ENCODE results near the gene WNK2. TPM values are rescaled to one million over a fixed set of nuclear protein-coding genes. Genes with fewer than 3 reads are reported as not detected.

Gene WNK2
- total RNA-seq, 2 experiments from 2014 or later = 1.7 to 2.8 TPM

DNA sequence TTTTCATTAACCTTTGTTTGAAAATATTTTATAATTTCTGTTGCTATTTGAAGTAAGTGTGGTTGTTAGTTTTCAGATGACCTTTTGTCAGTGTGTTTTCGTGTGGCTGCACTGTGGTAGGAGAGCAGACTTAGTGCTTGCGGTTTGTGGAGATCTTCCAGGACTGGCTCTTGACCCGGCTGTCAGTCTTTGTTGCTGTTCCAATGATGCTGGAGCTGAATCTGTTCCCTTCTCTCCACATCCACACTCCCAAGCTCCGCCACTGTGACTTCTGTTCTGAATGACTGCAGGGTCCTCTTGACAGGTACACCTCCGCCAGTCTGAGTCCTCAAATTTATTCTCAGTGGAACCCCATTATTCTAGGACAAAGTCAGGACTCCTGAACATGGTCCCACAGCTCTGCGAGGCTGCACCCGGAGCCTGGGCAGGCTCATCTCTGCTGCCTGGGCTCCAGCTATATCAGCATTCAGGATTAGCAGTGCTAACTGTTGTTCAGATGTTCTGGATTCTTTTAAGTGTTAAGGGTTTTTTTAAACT, 126.0 kb downstream of the WNK2 start:
- ChIA-PET CTCF (no interaction called here), POLR2A (interaction anchor here (2.2 kb wide), 1 partner anchor 22 kb away, joined by 6 read pairs; no protein-coding TSS in a partner anchor)
- Mint-ChIP-seq H3K4me1 (ENCODE audit: low read depth) (no peaks in the 10 kb centered on the region), H3K9me3 (no peaks in the 10 kb centered on the region), H3K4me3 (no peak overlapping the region), H3K36me3 (ENCODE audit: low read depth) (no peaks in the 10 kb centered on the region), H3K27ac (no peak overlapping the region), H3K27me3 (peaks cover 4% of the 10 kb centered on the region)
- ATAC-seq (no peak), DNase-seq (no peak)
- TF ChIP-seq, protein P1, sequence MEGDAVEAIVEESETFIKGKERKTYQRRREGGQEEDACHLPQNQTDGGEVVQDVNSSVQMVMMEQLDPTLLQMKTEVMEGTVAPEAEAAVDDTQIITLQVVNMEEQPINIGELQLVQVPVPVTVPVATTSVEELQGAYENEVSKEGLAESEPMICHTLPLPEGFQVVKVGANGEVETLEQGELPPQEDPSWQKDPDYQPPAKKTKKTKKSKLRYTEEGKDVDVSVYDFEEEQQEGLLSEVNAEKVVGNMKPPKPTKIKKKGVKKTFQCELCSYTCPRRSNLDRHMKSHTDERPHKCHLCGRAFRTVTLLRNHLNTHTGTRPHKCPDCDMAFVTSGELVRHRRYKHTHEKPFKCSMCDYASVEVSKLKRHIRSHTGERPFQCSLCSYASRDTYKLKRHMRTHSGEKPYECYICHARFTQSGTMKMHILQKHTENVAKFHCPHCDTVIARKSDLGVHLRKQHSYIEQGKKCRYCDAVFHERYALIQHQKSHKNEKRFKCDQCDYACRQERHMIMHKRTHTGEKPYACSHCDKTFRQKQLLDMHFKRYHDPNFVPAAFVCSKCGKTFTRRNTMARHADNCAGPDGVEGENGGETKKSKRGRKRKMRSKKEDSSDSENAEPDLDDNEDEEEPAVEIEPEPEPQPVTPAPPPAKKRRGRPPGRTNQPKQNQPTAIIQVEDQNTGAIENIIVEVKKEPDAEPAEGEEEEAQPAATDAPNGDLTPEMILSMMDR (IDR thresholded peaks at IDR 0.05) = no peak
- intact Hi-C loops (cut with micrococcal nuclease) = loop anchor here (5.0 kb wide), 1 partner anchor 153 kb away; no protein-coding TSS in a partner anchor

DNA sequence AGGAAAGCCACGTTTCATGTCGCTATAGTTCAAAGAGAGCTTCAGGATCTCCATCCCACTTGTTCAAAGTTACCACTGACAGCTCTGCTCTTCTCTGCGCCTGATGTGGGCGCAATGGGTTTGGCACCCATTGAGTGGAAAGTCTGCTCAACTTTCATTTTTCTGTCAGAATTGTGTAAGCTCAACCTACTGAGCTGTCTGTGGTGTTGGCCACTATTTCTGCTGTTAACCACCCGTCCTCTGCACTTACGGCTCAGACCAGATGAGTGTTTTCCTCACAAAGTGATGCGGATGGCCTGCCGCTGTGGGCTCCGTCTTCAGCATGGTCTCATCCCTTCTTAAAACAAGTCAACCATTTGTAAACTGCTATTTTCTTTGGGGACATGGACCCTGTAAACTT, 131.2 kb downstream of the WNK2 start:
- peaks cover 4% of the 10 kb centered on the region for H3K4me1 Mint-ChIP-seq (ENCODE audit: low read depth)
- DNase-seq = no peak

DNA sequence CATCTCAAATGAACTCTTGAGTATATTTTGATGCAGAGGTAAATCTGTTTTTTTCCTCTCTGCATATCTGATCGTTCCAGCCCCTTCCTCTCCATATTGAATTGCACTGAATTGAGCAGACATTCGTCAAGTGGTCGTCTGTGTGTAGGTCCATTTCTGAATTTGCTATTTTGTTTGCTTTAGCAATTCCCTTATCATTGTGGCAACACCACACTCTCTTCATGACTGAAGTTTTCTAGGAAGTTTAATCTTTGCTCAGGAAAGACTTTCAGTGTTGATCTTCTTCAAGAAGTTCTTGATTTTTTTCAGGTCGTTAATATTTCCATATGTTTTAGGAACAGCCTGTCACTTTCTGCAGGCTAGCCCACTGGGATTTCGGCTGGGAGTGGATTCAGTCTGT, 132.0 kb downstream of the WNK2 start:
- H3K27ac Mint-ChIP-seq = no peak overlapping the region
- TF ChIP-seq, protein P1 (IDR thresholded peaks at IDR 0.05) = no peak
- H3K27me3 Mint-ChIP-seq = peaks cover 16% of the 10 kb centered on the region
- ATAC-seq = no peak
- peaks cover 4% of the 10 kb centered on the region for H3K4me1 Mint-ChIP-seq (ENCODE audit: low read depth)
- no peak for DNase-seq
- POLR2A ChIA-PET = no interaction called here
- intact Hi-C loops (cut with micrococcal nuclease) = no loop called here
- no peaks in the 10 kb centered on the region for H3K9me3 Mint-ChIP-seq
- CTCF ChIA-PET = interaction anchor here (1.0 kb wide), 1 partner anchor 161 kb away, joined by 3 read pairs; no protein-coding TSS in a partner anchor
- no peaks in the 10 kb centered on the region for H3K36me3 Mint-ChIP-seq (ENCODE audit: low read depth)
- H3K4me3 Mint-ChIP-seq = no peak overlapping the region

More for the DNA sequence above, 131.2 kb downstream of the WNK2 start:
- Mint-ChIP-seq H3K36me3 (ENCODE audit: low read depth) (no peaks in the 10 kb centered on the region), H3K27me3 (peaks cover 16% of the 10 kb centered on the region), H3K27ac (no peak overlapping the region), H3K9me3 (no peaks in the 10 kb centered on the region), H3K4me3 (no peak overlapping the region)
- ATAC-seq = no peak
- intact Hi-C loops (cut with micrococcal nuclease) = no loop called here
- ChIA-PET CTCF (interaction anchor here (1.0 kb wide), 1 partner anchor 12 kb away, joined by 3 read pairs; no protein-coding TSS in a partner anchor), POLR2A (no interaction called here)
- TF ChIP-seq, protein P1 (IDR thresholded peaks at IDR 0.05) = no peak

DNA sequence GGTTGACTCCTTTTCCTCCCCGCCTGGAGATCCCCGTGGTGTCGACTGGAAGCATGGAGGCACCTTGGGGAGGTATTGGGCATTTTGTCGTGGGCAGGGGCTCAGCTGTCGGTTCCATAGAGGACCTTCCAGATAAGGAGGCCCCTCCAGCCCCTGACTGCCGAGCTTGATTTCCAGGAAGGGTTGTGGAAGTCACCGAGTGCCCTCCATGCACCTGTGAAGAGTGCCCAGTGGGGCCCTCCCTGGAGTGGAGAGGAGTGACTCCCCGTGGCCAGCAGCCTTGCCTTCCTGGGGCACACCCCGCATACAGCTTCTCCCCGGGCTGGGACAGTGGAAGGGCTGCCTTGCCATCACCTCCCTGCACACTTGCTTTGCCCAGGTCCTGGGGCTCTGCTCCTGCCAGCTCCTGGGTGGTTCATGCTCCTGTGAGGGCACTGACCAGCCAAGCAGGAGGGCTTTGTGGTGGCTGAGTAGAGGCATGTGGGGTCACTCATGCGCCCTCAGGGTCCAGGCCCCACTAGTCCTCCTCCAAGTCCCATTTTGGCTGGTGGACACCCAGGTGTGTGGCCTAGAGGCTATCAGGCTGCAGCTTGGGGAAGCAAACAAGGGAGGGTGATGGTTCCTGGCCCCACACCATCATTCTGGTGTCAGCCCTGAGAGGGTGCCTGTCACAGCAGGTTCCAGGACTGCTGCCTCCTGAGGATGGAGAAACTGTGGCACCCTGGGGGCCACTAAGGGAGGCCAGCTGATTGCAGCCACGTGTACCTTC, 133.0 kb downstream of the WNK2 start:
- ChIA-PET POLR2A (no interaction called here), CTCF (interaction anchor here (1.0 kb wide), 1 partner anchor 162 kb away, joined by 3 read pairs; no protein-coding TSS in a partner anchor)
- Mint-ChIP-seq H3K36me3 (ENCODE audit: low read depth) (no peaks in the 10 kb centered on the region), H3K27me3 (peaks cover 16% of the 10 kb centered on the region), H3K9me3 (no peaks in the 10 kb centered on the region), H3K4me1 (ENCODE audit: low read depth) (peaks cover 4% of the 10 kb centered on the region), H3K27ac (no peak overlapping the region), H3K4me3 (no peak overlapping the region)
- ATAC-seq (no peak), DNase-seq (no peak)
- intact Hi-C loops (cut with micrococcal nuclease) = no loop called here
- TF ChIP-seq, protein P1 (IDR thresholded peaks at IDR 0.05) = no peak

DNA sequence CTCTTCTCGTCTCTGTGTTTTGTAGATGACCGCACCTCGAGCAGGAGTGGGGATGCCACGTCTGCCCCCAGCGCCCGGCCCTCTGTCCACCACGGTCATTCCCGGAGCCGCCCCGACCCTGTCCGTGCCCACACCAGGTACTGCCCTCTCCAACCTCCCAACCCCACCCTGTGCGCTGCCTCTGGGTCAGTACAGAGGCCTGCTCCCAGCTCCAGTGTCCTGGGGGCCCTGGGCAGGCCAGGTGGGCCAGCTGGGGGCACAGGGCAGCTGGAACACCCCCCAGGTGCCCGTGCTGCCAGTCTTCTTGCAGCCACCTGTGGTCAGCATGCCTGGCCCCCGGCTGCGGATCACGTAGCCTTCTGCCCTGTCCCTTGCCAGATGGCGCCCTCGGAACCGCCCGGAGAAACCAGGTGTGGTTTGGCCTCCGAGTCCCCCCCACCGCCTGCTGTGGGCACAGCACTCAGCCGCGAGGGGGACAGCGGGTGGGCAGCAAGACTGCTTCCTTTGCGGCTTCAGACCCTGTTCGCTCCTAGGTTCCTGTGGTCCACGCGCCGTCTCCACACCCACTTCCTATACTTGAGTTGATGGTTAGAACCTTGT, 133.7 kb downstream of the WNK2 start:
- Mint-ChIP-seq H3K27me3 (peaks cover 15% of the 10 kb centered on the region), H3K36me3 (ENCODE audit: low read depth) (no peaks in the 10 kb centered on the region), H3K9me3 (no peaks in the 10 kb centered on the region), H3K4me3 (no peak overlapping the region), H3K27ac (no peak overlapping the region), H3K4me1 (ENCODE audit: low read depth) (peaks cover 4% of the 10 kb centered on the region)
- ATAC-seq (no peak), DNase-seq (no peak)
- intact Hi-C loops (cut with micrococcal nuclease) = no loop called here
- TF ChIP-seq, protein P1 (IDR thresholded peaks at IDR 0.05) = no peak
- ChIA-PET CTCF (no interaction called here), POLR2A (no interaction called here)
